Right lobe of liver (tissue), 4 donors: ENCODE measurements around the gene EMILIN2.

Experiments used
- CTCF ChIP-seq, 4 donors: fragments of 200-600 bp in 3 of 4; fragments of 450-650 bp in 1 of 4; IDR thresholded peaks; one replicate each; pipeline versions ENCODE4 v1.5.1 to v1.8.0; 2016 to 2022; ENCODE audit warnings: antibody characterized with exemption in 4 of 4, mild to moderate bottlenecking in 2 of 4
- POLR2A ChIP-seq: fragments of 450-650 bp; IDR thresholded peaks from one replicate; pipeline ENCODE4 v1.6.1; 2017; ENCODE audit warnings: antibody characterized with exemption, mild to moderate bottlenecking
- donor health status: DM: no; HTN: no; CAD: no.
- donor health status: DM: no; HTN: no; CAD: no.
- donor health status: DM: no; HTN: yes; CAD: no.

GRCh38 chr18:2908166-2908945, 61.5 kb downstream of the EMILIN2 start:
- TF ChIP-seq CTCF (IDR thresholded peaks at IDR 0.05) = no peak
- no peak for TF ChIP-seq POLR2A
